K562 (cell line): ENCODE measurements around the gene SOX18. TPM values are rescaled to one million over a fixed set of nuclear protein-coding genes. Genes with fewer than 3 reads are reported as not detected.

Experiments
- ATAC-seq: fragments of 200-7000 bp; cut with Tn5 transposase; 3 replicates; pipeline ENCODE4 v1.9.1; 2020; ENCODE audit warnings: moderate library complexity
- BruUV-seq: library from RNA; stranded (reverse); fragments of 400-500 nt; replicated peaks from 2 replicates; lab custom pipeline; 2021; lab: Mats Ljungman, UMichigan
- CTCF ChIA-PET: fragments of 300-600 bp; formaldehyde crosslinking; extraction: SDS; loops from one replicate; lab custom pipeline; 2021; ENCODE audit warnings: low intra/inter-chr PET ratio; lab: Yijun Ruan, JAX
- POLR2A ChIA-PET: fragments of 300-600, 350-650 bp; sonication (Branson Sonifier 250); formaldehyde crosslinking; extraction: SDS; loops from one replicate; lab custom pipeline; 2021; ENCODE audit warnings: antibody characterized with exemption, inconsistent platforms; lab: Yijun Ruan, JAX
- DNase-seq, 4 experiments: peaks; one replicate each; pipeline versions ENCODE4 v3.0.0 to v3.0.0-alpha.2; 2011 to 2018; ENCODE audit warnings: low spot score in 3 of 4, mixed read lengths in 3 of 4; ENCODE audit errors: extremely low read depth in 1 of 4
- FAIRE-seq: peaks from 2 replicates; lab custom pipeline; 2011; peaks lifted over from hg19 to GRCh38; lab: Jason Lieb, UNC
- H2AFZ ChIP-seq: 2 replicates; pipeline ENCODE4 v1.6.0; 2011; ENCODE audit warnings: low read depth, low read length, control low read depth, inconsistent platforms
- H3K27ac ChIP-seq: fragments of 200-600 bp; 3 replicates; pipeline ENCODE4 v1.8.0; 2011; ENCODE audit warnings: low read depth, mild to moderate bottlenecking, control low read depth, inconsistent platforms, low read length, moderate library complexity, mixed read lengths; ENCODE audit errors: extremely low read depth
- H3K27me3 ChIP-seq, 2 experiments: fragments of 300-600 bp in 1 of 2; 2 replicates in 1 of 2; 3 replicates in 1 of 2; pipeline versions ENCODE4 v1.6.0 to v1.8.0; 2011; ENCODE audit warnings: inconsistent platforms in 2 of 2, low read length in 2 of 2, mild to moderate bottlenecking in 1 of 2, mixed read lengths in 1 of 2, moderate library complexity in 1 of 2; ENCODE audit not compliant: control insufficient read depth in 2 of 2, insufficient read depth in 2 of 2
- H3K36me3 ChIP-seq: fragments of 300-600 bp; 3 replicates; pipeline ENCODE4 v1.8.0; 2011; ENCODE audit warnings: mild to moderate bottlenecking, low read length, inconsistent platforms; ENCODE audit not compliant: control insufficient read depth, insufficient read depth
- H3K4me1 ChIP-seq, 2 experiments: fragments of 200-600 bp in 1 of 2; replicated peaks in 1 of 2; 2 replicates in 1 of 2; 3 replicates in 1 of 2; pipeline versions ENCODE4 v1.5.1 to v1.8.0; 2011; ENCODE audit warnings: inconsistent platforms in 2 of 2, low read length in 2 of 2, mild to moderate bottlenecking in 1 of 2, mixed read lengths in 1 of 2, moderate library complexity in 1 of 2; ENCODE audit not compliant: control insufficient read depth in 2 of 2, insufficient read depth in 2 of 2
- H3K4me2 ChIP-seq: 2 replicates; pipeline ENCODE4 v1.6.1; 2011; ENCODE audit warnings: low read length, control low read depth, inconsistent platforms, mixed read lengths; ENCODE audit not compliant: insufficient read depth
- H3K4me3 ChIP-seq: fragments of 200-600 bp; sonication (generic), shearing (Covaris generic); 2 replicates; pipeline ENCODE4 v1.5.1; 2016; ENCODE audit warnings: control low read depth, inconsistent platforms
- H3K79me2 ChIP-seq: fragments of 200-600 bp; 3 replicates; pipeline ENCODE4 v1.8.0; 2011; ENCODE audit warnings: low read length, inconsistent platforms; ENCODE audit not compliant: control insufficient read depth, insufficient read depth
- H3K9ac ChIP-seq, 2 experiments: 2 replicates each; pipeline versions ENCODE4 v1.6.0 to v1.6.1; 2011; ENCODE audit warnings: low read depth in 2 of 2, low read length in 2 of 2, control low read depth in 1 of 2, inconsistent platforms in 1 of 2, mild to moderate bottlenecking in 1 of 2, mixed read lengths in 1 of 2; ENCODE audit not compliant: insufficient read depth in 1 of 2
- H3K9me1 ChIP-seq: one replicate; pipeline ENCODE4 v1.6.0; 2011; ENCODE audit warnings: inconsistent platforms, mild to moderate bottlenecking, low read length, moderate library complexity; ENCODE audit not compliant: control insufficient read depth, insufficient read depth
- H3K9me3 ChIP-seq: replicated peaks from 2 replicates; pipeline ENCODE4 v1.5.1; 2011; ENCODE audit warnings: low read depth, low read length, inconsistent platforms; ENCODE audit not compliant: control insufficient read depth, insufficient read depth
- H4K20me1 ChIP-seq: replicated peaks from 2 replicates; pipeline ENCODE4 v1.6.1; 2011; ENCODE audit warnings: low read length, inconsistent platforms, mixed read lengths; ENCODE audit not compliant: control insufficient read depth, insufficient read depth
- CAMTA2 ChIP-seq: fragments of 250-450 bp; sonication (Bioruptor Pico); conservative IDR thresholded peaks from 2 replicates; pipeline ENCODE4 v1.5.1; 2022
- EGR1 ChIP-seq: fragments of 450-650 bp; conservative IDR thresholded peaks from 2 replicates; pipeline ENCODE4 v1.6.1; 2017; ENCODE audit warnings: mild to moderate bottlenecking
- HNRNPLL ChIP-seq: fragments of 200-400 bp; formaldehyde crosslinking; IDR thresholded peaks from 2 replicates; pipeline ENCODE4 v1.6.1; 2017; ENCODE audit warnings: low read length, low read depth, mild to moderate bottlenecking; ENCODE audit not compliant: poor library complexity, severe bottlenecking
- MAX ChIP-seq: sonication (generic); formaldehyde crosslinking; IDR thresholded peaks from 2 replicates; pipeline ENCODE4 v1.9.0; 2022; ENCODE audit warnings: mild to moderate bottlenecking, missing genetic modification reagents
- MIER1 ChIP-seq: fragments of 450-650 bp; IDR thresholded peaks from 2 replicates; pipeline ENCODE4 v1.6.1; 2016; ENCODE audit warnings: antibody characterized with exemption, mild to moderate bottlenecking, low read depth
- MYBL2 ChIP-seq, 2 experiments: fragments of 450-650 bp in 1 of 2; sonication (generic) in 1 of 2; formaldehyde crosslinking in 1 of 2; IDR thresholded peaks; 2 replicates each; pipeline versions ENCODE4 v1.6.1 to v1.8.1; 2017 to 2022; ENCODE audit warnings: borderline replicate concordance in 1 of 2, inconsistent platforms in 1 of 2, low read depth in 1 of 2, mild to moderate bottlenecking in 1 of 2, missing genetic modification reagents in 1 of 2, moderate library complexity in 1 of 2
- PHF8 ChIP-seq: fragments of 200-600 bp; sonication (generic); IDR thresholded peaks from 2 replicates; pipeline ENCODE4 v1.6.1; 2012; ENCODE audit warnings: mixed run types, mild to moderate bottlenecking, inconsistent platforms, low read length, moderate library complexity, borderline replicate concordance
- ZBTB8A ChIP-seq: fragments of 450-650 bp; IDR thresholded peaks from 2 replicates; pipeline ENCODE4 v1.6.1; 2018; ENCODE audit warnings: mild to moderate bottlenecking, moderate library complexity; ENCODE audit not compliant: partially characterized antibody
- ZNF518B ChIP-seq: fragments of 250-450 bp; sonication (Bioruptor Pico); IDR thresholded peaks from 2 replicates; pipeline ENCODE4 v1.5.0; 2021; ENCODE audit warnings: mild to moderate bottlenecking, moderate library complexity
- ZNF778 ChIP-seq: fragments of 450-650 bp; formaldehyde crosslinking; IDR thresholded peaks from 2 replicates; pipeline ENCODE4 v1.4.0; 2020; ENCODE audit warnings: mild to moderate bottlenecking, moderate library complexity
- WGBS: fragments of 100-300 bp; shearing (Covaris generic); methylation state at CpG from one replicate; pipeline ENCODE4 v1.1.6; 2016; ENCODE audit warnings: low coverage, mixed read lengths; ENCODE audit not compliant: insufficient coverage; ENCODE audit errors: missing lambda C conversion rate; 5-methylcytosine and 5-hydroxymethylcytosine counted together
- in situ Hi-C: fragments of 300-500 bp; cut with MboI; formaldehyde crosslinking; loops from 4 replicates; pipeline ENCODE4 v1.15.0; 2018; ENCODE audit warnings: inconsistent platforms, mixed read lengths
- intact Hi-C: fragments of 100-400 bp; cut with micrococcal nuclease; formaldehyde crosslinking; loops from 2 replicates; pipeline ENCODE4 v1.14.2; 2022
- polyA plus RNA-seq, 8 experiments: library from polyadenylated mRNA; depleted of rRNA in 4 of 8; stranded (reverse) in 5 of 8; unstranded in 3 of 8; fragments of >200 nt; fragmentation: Nextera tagmentation in 2 of 8; fragmentation: Illumina TruSeq in 1 of 8; extraction: Ambion mirVana in 2 of 8; extraction: Trizol in 1 of 8; gene quantifications; 2 replicates each; pipeline versions ENCODE4 v1.2.1 to v1.2.3, GENCODE V29; 2011 to 2014; ENCODE audit warnings: inconsistent platforms in 1 of 8, missing spikeins in 1 of 8
- total RNA-seq, 7 experiments: library from RNA; depleted of rRNA in 6 of 7; stranded (reverse); fragments of >200 nt in 6 of 7; fragmentation: Illumina TruSeq in 2 of 7; extraction: Trizol in 2 of 7; gene quantifications; 2 replicates each; pipeline versions ENCODE4 v1.2.1 to v1.2.3, GENCODE V29; 2011 to 2021; ENCODE audit warnings: low replicate concordance in 1 of 7
- TF ChIP-seq, protein P1 (sequence below): fragments of 250-450 bp; sonication (Bioruptor Pico); IDR thresholded peaks from 2 replicates; pipeline ENCODE4 v1.5.1; 2021; ENCODE audit warnings: mild to moderate bottlenecking
- TF ChIP-seq, protein P2 (sequence below): sonication (generic); formaldehyde crosslinking; IDR thresholded peaks from 2 replicates; pipeline ENCODE4 v1.5.0; 2020; ENCODE audit warnings: missing genetic modification reagents
- TF ChIP-seq, protein P3 (sequence below), 2 experiments: fragments of 450-650 bp; IDR thresholded peaks; 2 replicates each; pipeline ENCODE4 v1.6.1; 2016

SOX18 gene
- total and polyA plus RNA-seq, 9 of the 15 experiments (the other 6 are each of a cell fraction or from before 2014, with no cell fraction given) = 0.15 to 19.8 (median 0.33) TPM

DNA sequence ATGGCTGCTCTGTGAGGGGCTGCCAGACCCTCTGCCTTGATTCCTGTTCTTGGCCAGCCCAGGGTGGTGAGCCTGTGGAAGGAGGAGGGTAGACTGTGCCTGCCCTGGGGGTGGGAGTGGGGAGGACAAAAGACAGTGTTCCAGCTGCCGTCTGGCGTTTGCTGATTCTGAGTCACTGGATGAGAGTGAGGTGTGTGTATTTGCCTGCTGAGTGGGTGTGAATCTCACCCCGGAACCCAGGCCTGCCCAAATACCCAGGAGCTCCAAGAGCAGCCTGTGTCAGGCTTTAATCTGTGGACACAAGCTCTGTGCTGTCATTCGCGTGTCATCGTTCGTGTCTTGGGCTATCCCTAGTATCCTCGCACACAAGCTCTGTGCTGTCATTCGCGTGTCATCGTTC is 37.4 kb upstream of the SOX18 start:
- no peak overlapping the region for H2AFZ ChIP-seq
- no peak overlapping the region for H3K4me3 ChIP-seq
- TF ChIP-seq, protein P1, sequence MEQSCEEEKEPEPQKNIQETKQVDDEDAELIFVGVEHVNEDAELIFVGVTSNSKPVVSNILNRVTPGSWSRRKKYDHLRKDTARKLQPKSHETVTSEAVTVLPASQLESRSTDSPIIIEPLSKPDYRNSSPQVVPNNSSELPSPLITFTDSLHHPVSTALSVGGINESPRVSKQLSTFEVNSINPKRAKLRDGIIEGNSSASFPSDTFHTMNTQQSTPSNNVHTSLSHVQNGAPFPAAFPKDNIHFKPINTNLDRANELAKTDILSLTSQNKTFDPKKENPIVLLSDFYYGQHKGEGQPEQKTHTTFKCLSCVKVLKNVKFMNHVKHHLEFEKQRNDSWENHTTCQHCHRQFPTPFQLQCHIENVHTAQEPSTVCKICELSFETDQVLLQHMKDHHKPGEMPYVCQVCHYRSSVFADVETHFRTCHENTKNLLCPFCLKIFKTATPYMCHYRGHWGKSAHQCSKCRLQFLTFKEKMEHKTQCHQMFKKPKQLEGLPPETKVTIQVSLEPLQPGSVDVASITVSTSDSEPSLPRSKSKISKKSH (CRISPR knock-in tag) = no peak
- TF ChIP-seq EGR1 (no peak), MAX (CRISPR knock-in tag) (no peak), PHF8 (no peak), ZNF518B (CRISPR knock-in tag) (no peak), MYBL2 (IDR thresholded peaks at IDR 0.05; ENCODE audit: low read depth) (no peak), MYBL2 (CRISPR knock-in tag; IDR thresholded peaks at IDR 0.05; ENCODE audit: borderline replicate concordance) (no peak), HNRNPLL (no peak), ZNF778 (CRISPR knock-in tag) (no peak), MIER1 (no peak), ZBTB8A (no peak), CAMTA2 (no peak)
- TF ChIP-seq, protein P2, sequence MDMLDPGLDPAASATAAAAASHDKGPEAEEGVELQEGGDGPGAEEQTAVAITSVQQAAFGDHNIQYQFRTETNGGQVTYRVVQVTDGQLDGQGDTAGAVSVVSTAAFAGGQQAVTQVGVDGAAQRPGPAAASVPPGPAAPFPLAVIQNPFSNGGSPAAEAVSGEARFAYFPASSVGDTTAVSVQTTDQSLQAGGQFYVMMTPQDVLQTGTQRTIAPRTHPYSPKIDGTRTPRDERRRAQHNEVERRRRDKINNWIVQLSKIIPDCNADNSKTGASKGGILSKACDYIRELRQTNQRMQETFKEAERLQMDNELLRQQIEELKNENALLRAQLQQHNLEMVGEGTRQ (CRISPR knock-in tag) = no peak
- TF ChIP-seq, protein P3, sequence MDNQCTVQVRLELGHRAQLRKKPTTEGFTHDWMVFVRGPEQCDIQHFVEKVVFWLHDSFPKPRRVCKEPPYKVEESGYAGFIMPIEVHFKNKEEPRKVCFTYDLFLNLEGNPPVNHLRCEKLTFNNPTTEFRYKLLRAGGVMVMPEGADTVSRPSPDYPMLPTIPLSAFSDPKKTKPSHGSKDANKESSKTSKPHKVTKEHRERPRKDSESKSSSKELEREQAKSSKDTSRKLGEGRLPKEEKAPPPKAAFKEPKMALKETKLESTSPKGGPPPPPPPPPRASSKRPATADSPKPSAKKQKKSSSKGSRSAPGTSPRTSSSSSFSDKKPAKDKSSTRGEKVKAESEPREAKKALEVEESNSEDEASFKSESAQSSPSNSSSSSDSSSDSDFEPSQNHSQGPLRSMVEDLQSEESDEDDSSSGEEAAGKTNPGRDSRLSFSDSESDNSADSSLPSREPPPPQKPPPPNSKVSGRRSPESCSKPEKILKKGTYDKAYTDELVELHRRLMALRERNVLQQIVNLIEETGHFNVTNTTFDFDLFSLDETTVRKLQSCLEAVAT (IDR thresholded peaks at IDR 0.05) = no peak
- peaks cover 6 to 37% of the 10 kb centered on the region in 2 experiments; a peak in 4 of 5 replicates for H3K27me3 ChIP-seq
- H3K4me1 ChIP-seq = peaks cover 3 to 43% of the 10 kb centered on the region in 2 experiments; a peak in 3 of 5 replicates
- POLR2A ChIA-PET = interaction anchor here (0.7 kb wide), 1 partner anchor 15 kb away, joined by 3 read pairs; no protein-coding TSS in a partner anchor
- BruUV-seq = no TSS peak
- no peak for ATAC-seq
- no peaks in the 10 kb centered on the region for H3K9me1 ChIP-seq
- H3K79me2 ChIP-seq = no peaks in the 10 kb centered on the region
- peaks cover 2% of the 10 kb centered on the region; the same call in 1 of the 2 replicates for H3K9me3 ChIP-seq
- CTCF ChIA-PET = no interaction called here
- H3K27ac ChIP-seq = no peak overlapping the region
- no peak for DNase-seq
- no peaks in the 10 kb centered on the region for H3K36me3 ChIP-seq
- in situ Hi-C loops (no loop called here), intact Hi-C loops (no loop called here)
- FAIRE-seq = no peak
- H3K4me2 ChIP-seq = no peak overlapping the region
- no peak overlapping the region for H3K9ac ChIP-seq
- peaks cover 9% of the 10 kb centered on the region; the same call in 1 of the 2 replicates for H4K20me1 ChIP-seq
- WGBS = 63% methylated on average over 7 of the region's 11 CpGs
